Activated CD4-positive, alpha-beta memory T cell treated with anti-CD3 and anti-CD28 coated beads, Interleukin-2, amount 10 ng/mL, durations not matched to agents 7 days and 5 days (primary cell): ENCODE measurements around the gene FAM9A. TPM values are rescaled to one million over a fixed set of nuclear protein-coding genes. Genes with fewer than 3 reads are reported as not detected.

Experiments used
- CTCF ChIA-PET: fragments of 350-600 bp; sonication (Branson Sonifier 250); formaldehyde crosslinking; loops from one replicate; lab custom pipeline; 2021; ENCODE audit warnings: antibody characterized with exemption, inconsistent platforms; lab: Charles Lee
- POLR2A ChIA-PET: fragments of 350-600 bp; sonication (Branson Sonifier 250); formaldehyde crosslinking; loops from one replicate; lab custom pipeline; 2021; ENCODE audit warnings: antibody characterized with exemption; lab: Charles Lee
- DNase-seq: peaks from one replicate; pipeline ENCODE4 v3.0.0-alpha.2; 2020
- H3K27ac Mint-ChIP-seq: one replicate; pipeline ENCODE4 v1.8.0; 2021; ENCODE audit warnings: mild to moderate bottlenecking, mixed read lengths
- H3K27me3 Mint-ChIP-seq: one replicate; pipeline ENCODE4 v1.8.0; 2021; ENCODE audit warnings: mixed read lengths
- H3K36me3 Mint-ChIP-seq: one replicate; pipeline ENCODE4 v1.8.0; 2021; ENCODE audit warnings: low read depth, mixed read lengths
- H3K4me1 Mint-ChIP-seq: one replicate; pipeline ENCODE4 v1.8.0; 2021; ENCODE audit warnings: mixed read lengths
- H3K4me3 Mint-ChIP-seq: one replicate; pipeline ENCODE4 v1.8.0; 2021; ENCODE audit warnings: mild to moderate bottlenecking, mixed read lengths
- H3K9me3 Mint-ChIP-seq: one replicate; pipeline ENCODE4 v1.8.0; 2021; ENCODE audit warnings: mixed read lengths
- total RNA-seq, 2 experiments: library from RNA; stranded (reverse); gene quantifications; one replicate each; pipeline ENCODE4 v1.2.3, GENCODE V29; 2021

Gene FAM9A
- total RNA-seq: not detected

- no peak within 1 kb of the TSS for H3K27ac Mint-ChIP-seq
- CTCF ChIA-PET: no interaction called here
Measured at GRCh38 chrX:8801041-8801599, at the start of gene FAM9A. Gene FAM9A, minus strand, starts transcription at chrX:8801383. Its CDS starts 1,212 bp downstream, at chrX:8800171.

GRCh38 chrX:8850478-8850877 is 49.3 kb upstream of the FAM9A start:
- no peaks in the 10 kb centered on the region for H3K4me1 Mint-ChIP-seq
- H3K27me3 Mint-ChIP-seq: peaks cover 5% of the 10 kb centered on the region
- ChIA-PET CTCF (no interaction called here), POLR2A (no interaction called here)
- H3K36me3 Mint-ChIP-seq: no peaks in the 10 kb centered on the region
- DNase-seq: no peak
- H3K27ac Mint-ChIP-seq: no peak overlapping the region
- no peaks in the 10 kb centered on the region for H3K9me3 Mint-ChIP-seq
- H3K4me3 Mint-ChIP-seq: no peak overlapping the region

More at GRCh38 chrX:8801041-8801599, at the start of gene FAM9A:
- DNase-seq: no peak
- POLR2A ChIA-PET: no interaction called here
- H3K4me1 Mint-ChIP-seq: no peaks in the 10 kb centered on the region
- H3K9me3 Mint-ChIP-seq: no peaks in the 10 kb centered on the region
- no peak within 1 kb of the TSS for H3K4me3 Mint-ChIP-seq
- peaks cover 1% of the 10 kb centered on the region for H3K27me3 Mint-ChIP-seq
- no peaks in the 10 kb centered on the region for H3K36me3 Mint-ChIP-seq

GRCh38 chrX:8849945-8850344 is 48.8 kb upstream of the FAM9A start:
- POLR2A ChIA-PET: no interaction called here
- CTCF ChIA-PET: no interaction called here
- H3K9me3 Mint-ChIP-seq: no peaks in the 10 kb centered on the region
- DNase-seq: no peak
- no peaks in the 10 kb centered on the region for H3K36me3 Mint-ChIP-seq
- no peak overlapping the region for H3K4me3 Mint-ChIP-seq
- no peaks in the 10 kb centered on the region for H3K4me1 Mint-ChIP-seq
- H3K27me3 Mint-ChIP-seq: peaks cover 5% of the 10 kb centered on the region
- H3K27ac Mint-ChIP-seq: no peak overlapping the region

- no peak overlapping the region for H3K4me3 Mint-ChIP-seq
- no peak overlapping the region for H3K27ac Mint-ChIP-seq
- H3K4me1 Mint-ChIP-seq: no peaks in the 10 kb centered on the region
- no peak for DNase-seq
- ChIA-PET CTCF (no interaction called here), POLR2A (no interaction called here)
- H3K9me3 Mint-ChIP-seq: no peaks in the 10 kb centered on the region
- H3K27me3 Mint-ChIP-seq: peaks cover 5% of the 10 kb centered on the region
- H3K36me3 Mint-ChIP-seq: no peaks in the 10 kb centered on the region
Measured at GRCh38 chrX:8849458-8849857, 48.3 kb upstream of the FAM9A start.

- POLR2A ChIA-PET: no interaction called here
- CTCF ChIA-PET: no interaction called here
- no peaks in the 10 kb centered on the region for H3K36me3 Mint-ChIP-seq
- no peak overlapping the region for H3K4me3 Mint-ChIP-seq
- no peaks in the 10 kb centered on the region for H3K4me1 Mint-ChIP-seq
- DNase-seq: no peak
- H3K27me3 Mint-ChIP-seq: peaks cover 2% of the 10 kb centered on the region
- H3K9me3 Mint-ChIP-seq: no peaks in the 10 kb centered on the region
- H3K27ac Mint-ChIP-seq: no peak overlapping the region
Measured at GRCh38 chrX:8848911-8849310, 47.7 kb upstream of the FAM9A start.

- no peak for DNase-seq
- CTCF ChIA-PET: no interaction called here
- H3K36me3 Mint-ChIP-seq: no peaks in the 10 kb centered on the region
- H3K27ac Mint-ChIP-seq: no peak overlapping the region
- peaks cover 2% of the 10 kb centered on the region for H3K27me3 Mint-ChIP-seq
- no peaks in the 10 kb centered on the region for H3K9me3 Mint-ChIP-seq
- H3K4me1 Mint-ChIP-seq: no peaks in the 10 kb centered on the region
- POLR2A ChIA-PET: no interaction called here
- H3K4me3 Mint-ChIP-seq: no peak overlapping the region
Measured at GRCh38 chrX:8848441-8848840, 47.3 kb upstream of the FAM9A start.

GRCh38 chrX:8847360-8847759 is 46.2 kb upstream of the FAM9A start:
- POLR2A ChIA-PET: no interaction called here

GRCh38 chrX:8846266-8846665 is 45.1 kb upstream of the FAM9A start:
- no peak overlapping the region for H3K4me3 Mint-ChIP-seq
- DNase-seq: no peak
- no peaks in the 10 kb centered on the region for H3K27me3 Mint-ChIP-seq
- no peaks in the 10 kb centered on the region for H3K36me3 Mint-ChIP-seq
- no peaks in the 10 kb centered on the region for H3K9me3 Mint-ChIP-seq
- no peaks in the 10 kb centered on the region for H3K4me1 Mint-ChIP-seq
- no peak overlapping the region for H3K27ac Mint-ChIP-seq
- CTCF ChIA-PET: no interaction called here
- POLR2A ChIA-PET: no interaction called here

More at GRCh38 chrX:8847360-8847759, 46.2 kb upstream of the FAM9A start:
- CTCF ChIA-PET: no interaction called here
- H3K9me3 Mint-ChIP-seq: no peaks in the 10 kb centered on the region
- no peak overlapping the region for H3K27ac Mint-ChIP-seq
- no peak for DNase-seq
- H3K27me3 Mint-ChIP-seq: peaks cover 2% of the 10 kb centered on the region
- H3K4me1 Mint-ChIP-seq: no peaks in the 10 kb centered on the region
- H3K36me3 Mint-ChIP-seq: no peaks in the 10 kb centered on the region
- H3K4me3 Mint-ChIP-seq: no peak overlapping the region

- ChIA-PET CTCF (no interaction called here), POLR2A (no interaction called here)
- no peak for DNase-seq
- no peaks in the 10 kb centered on the region for H3K36me3 Mint-ChIP-seq
- H3K27me3 Mint-ChIP-seq: no peaks in the 10 kb centered on the region
- H3K27ac Mint-ChIP-seq: no peak overlapping the region
- H3K4me1 Mint-ChIP-seq: no peaks in the 10 kb centered on the region
- no peak overlapping the region for H3K4me3 Mint-ChIP-seq
- H3K9me3 Mint-ChIP-seq: no peaks in the 10 kb centered on the region
Measured at GRCh38 chrX:8845469-8845868, 44.3 kb upstream of the FAM9A start.

GRCh38 chrX:8845060-8845459 is 43.9 kb upstream of the FAM9A start:
- Mint-ChIP-seq H3K4me1 (no peaks in the 10 kb centered on the region), H3K27me3 (no peaks in the 10 kb centered on the region), H3K36me3 (no peaks in the 10 kb centered on the region), H3K4me3 (no peak overlapping the region), H3K27ac (no peak overlapping the region), H3K9me3 (no peaks in the 10 kb centered on the region)
- CTCF ChIA-PET: no interaction called here
- POLR2A ChIA-PET: no interaction called here
- DNase-seq: no peak

- no peak for DNase-seq
Measured at GRCh38 chrX:8844157-8844556, 43.0 kb upstream of the FAM9A start.

GRCh38 chrX:8841911-8842310 is 40.7 kb upstream of the FAM9A start:
- DNase-seq: no peak
- H3K9me3 Mint-ChIP-seq: no peaks in the 10 kb centered on the region
- no peak overlapping the region for H3K27ac Mint-ChIP-seq
- CTCF ChIA-PET: no interaction called here
- no peaks in the 10 kb centered on the region for H3K27me3 Mint-ChIP-seq
- POLR2A ChIA-PET: no interaction called here
- no peak overlapping the region for H3K4me3 Mint-ChIP-seq
- no peaks in the 10 kb centered on the region for H3K36me3 Mint-ChIP-seq
- no peaks in the 10 kb centered on the region for H3K4me1 Mint-ChIP-seq

More at GRCh38 chrX:8844157-8844556, 43.0 kb upstream of the FAM9A start:
- H3K9me3 Mint-ChIP-seq: no peaks in the 10 kb centered on the region
- H3K27me3 Mint-ChIP-seq: no peaks in the 10 kb centered on the region
- H3K4me3 Mint-ChIP-seq: no peak overlapping the region
- no peaks in the 10 kb centered on the region for H3K36me3 Mint-ChIP-seq
- CTCF ChIA-PET: no interaction called here
- POLR2A ChIA-PET: no interaction called here
- no peak overlapping the region for H3K27ac Mint-ChIP-seq
- no peaks in the 10 kb centered on the region for H3K4me1 Mint-ChIP-seq

GRCh38 chrX:8834392-8834791 is 33.2 kb upstream of the FAM9A start:
- H3K27ac Mint-ChIP-seq: no peak overlapping the region
- H3K27me3 Mint-ChIP-seq: peaks cover 7% of the 10 kb centered on the region
- ChIA-PET POLR2A (no interaction called here), CTCF (interaction anchor here (0.7 kb wide), 1 partner anchor 15 kb away, joined by 3 read pairs; no protein-coding TSS in a partner anchor)
- no peaks in the 10 kb centered on the region for H3K36me3 Mint-ChIP-seq
- DNase-seq: no peak
- no peaks in the 10 kb centered on the region for H3K9me3 Mint-ChIP-seq
- no peak overlapping the region for H3K4me3 Mint-ChIP-seq
- no peaks in the 10 kb centered on the region for H3K4me1 Mint-ChIP-seq

- POLR2A ChIA-PET: no interaction called here
- Mint-ChIP-seq H3K4me1 (no peaks in the 10 kb centered on the region), H3K4me3 (no peak overlapping the region), H3K27me3 (peaks cover 14% of the 10 kb centered on the region), H3K36me3 (no peaks in the 10 kb centered on the region), H3K9me3 (no peaks in the 10 kb centered on the region), H3K27ac (no peak overlapping the region)
- CTCF ChIA-PET: no interaction called here
- no peak for DNase-seq
Measured at GRCh38 chrX:8832582-8833378, 31.6 kb upstream of the FAM9A start.
